Measurements from ENCODE around the gene ENTPD2. TPM values are rescaled to one million over a fixed set of nuclear protein-coding genes. Genes with fewer than 3 reads are reported as not detected.

Gene ENTPD2
- total RNA-seq, 2 experiments from 2014 or later, result 0.16 TPM; not detected in 1

DNA sequence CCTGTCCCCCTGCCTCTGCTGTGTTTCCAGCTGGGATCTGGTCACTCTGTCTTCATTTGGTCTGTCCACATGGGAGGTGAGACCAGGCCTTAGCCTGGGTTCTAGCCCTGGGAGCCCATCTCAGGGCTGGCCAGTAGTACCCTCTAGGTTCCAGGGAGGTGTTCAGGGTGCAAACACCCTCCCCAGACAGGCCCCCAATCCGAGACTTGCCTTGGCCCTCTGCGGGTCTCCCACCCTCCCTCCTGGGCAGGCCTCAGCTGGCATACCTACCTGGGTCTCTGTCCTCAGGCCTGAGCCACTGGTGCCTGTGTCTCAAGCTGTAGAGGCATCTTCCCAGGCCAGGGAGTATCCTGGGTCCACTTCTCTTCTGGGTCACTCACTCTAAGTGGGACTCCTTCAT lies 17.4 kb upstream of the ENTPD2 start:
- TF ChIP-seq, protein P1, sequence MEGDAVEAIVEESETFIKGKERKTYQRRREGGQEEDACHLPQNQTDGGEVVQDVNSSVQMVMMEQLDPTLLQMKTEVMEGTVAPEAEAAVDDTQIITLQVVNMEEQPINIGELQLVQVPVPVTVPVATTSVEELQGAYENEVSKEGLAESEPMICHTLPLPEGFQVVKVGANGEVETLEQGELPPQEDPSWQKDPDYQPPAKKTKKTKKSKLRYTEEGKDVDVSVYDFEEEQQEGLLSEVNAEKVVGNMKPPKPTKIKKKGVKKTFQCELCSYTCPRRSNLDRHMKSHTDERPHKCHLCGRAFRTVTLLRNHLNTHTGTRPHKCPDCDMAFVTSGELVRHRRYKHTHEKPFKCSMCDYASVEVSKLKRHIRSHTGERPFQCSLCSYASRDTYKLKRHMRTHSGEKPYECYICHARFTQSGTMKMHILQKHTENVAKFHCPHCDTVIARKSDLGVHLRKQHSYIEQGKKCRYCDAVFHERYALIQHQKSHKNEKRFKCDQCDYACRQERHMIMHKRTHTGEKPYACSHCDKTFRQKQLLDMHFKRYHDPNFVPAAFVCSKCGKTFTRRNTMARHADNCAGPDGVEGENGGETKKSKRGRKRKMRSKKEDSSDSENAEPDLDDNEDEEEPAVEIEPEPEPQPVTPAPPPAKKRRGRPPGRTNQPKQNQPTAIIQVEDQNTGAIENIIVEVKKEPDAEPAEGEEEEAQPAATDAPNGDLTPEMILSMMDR (conservative IDR thresholded peaks at IDR 0.05; ENCODE audit: low read length), result no peak
- no peak for TF ChIP-seq EZH2phosphoT487 (IDR thresholded peaks at IDR 0.05; ENCODE audit: borderline replicate concordance, low read depth, low read length)
- Histone ChIP-seq H3K4me3 (ENCODE audit: low read depth, low read length, poor library complexity, severe bottlenecking) (peak overlapping the region; percentile 75), H3K4me1 (ENCODE audit: insufficient read depth, low read length, poor library complexity, severe bottlenecking) (peaks cover 29% of the 10 kb centered on the region), H2AFZ (ENCODE audit: low read length) (no peak overlapping the region; the same call in 1 of the 2 replicates), H4K20me1 (ENCODE audit: insufficient read depth, low read length) (no peaks in the 10 kb centered on the region), H3K36me3 (ENCODE audit: insufficient read depth, low read length) (no peaks in the 10 kb centered on the region), H3K4me2 (ENCODE audit: low read length) (peak overlapping the region; percentile 86), H3K79me2 (ENCODE audit: insufficient read depth, low read depth, low read length) (peaks cover 14% of the 10 kb centered on the region; the same call in 1 of the 2 replicates), H3K27ac (ENCODE audit: low read depth, low read length, poor library complexity, severe bottlenecking) (peak overlapping the region; percentile 57), H3K9me3 (ENCODE audit: low read length) (no peaks in the 10 kb centered on the region), H3K9me2 (ENCODE audit: insufficient read depth, low read length) (no peaks in the 10 kb centered on the region)
- POLR2A ChIA-PET, result interaction anchor here (0.5 to 3.1 kb wide), 8 partner anchors 11 to 152 kb away, joined by 3 to 13 read pairs (median 4); partner anchors contain the start of gene MAN1B1
- no peak for DNase-seq (ENCODE audit: low spot score)
- CTCF ChIA-PET (ENCODE audit: unreplicated experiment), result interaction anchor here (0.7 kb wide), 1 partner anchor 42 kb away, joined by 3 read pairs; no protein-coding TSS in a partner anchor
- intact Hi-C loops (cut with micrococcal nuclease; ENCODE audit: unreplicated experiment), result no loop called here
- BruUV-seq (replicated peaks), result no TSS peak

DNA sequence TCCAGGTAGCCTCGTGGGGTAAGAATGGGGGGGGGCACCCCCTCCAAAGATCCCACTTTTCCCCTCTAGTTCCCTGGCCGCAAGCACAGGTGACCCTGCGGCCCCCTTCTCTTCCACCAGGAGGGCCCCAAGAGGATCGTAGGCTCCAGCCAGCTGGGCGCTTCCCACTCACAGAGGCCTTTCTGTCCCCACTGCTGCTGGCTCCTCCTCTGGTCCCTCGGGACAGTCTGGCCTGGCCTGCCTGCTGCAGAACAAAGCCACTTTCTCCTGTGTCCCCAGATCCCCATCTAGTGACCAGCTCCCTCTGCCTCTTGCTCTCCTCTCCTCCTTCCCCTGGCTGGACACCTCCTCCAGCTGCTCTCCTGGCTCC lies 17.0 kb upstream of the ENTPD2 start:
- BruUV-seq (replicated peaks), result TSS peak; percentile 29
- Histone ChIP-seq H3K9me3 (ENCODE audit: low read length) (no peaks in the 10 kb centered on the region), H3K36me3 (ENCODE audit: insufficient read depth, low read length) (no peaks in the 10 kb centered on the region), H3K4me3 (ENCODE audit: low read depth, low read length, poor library complexity, severe bottlenecking) (peak overlapping the region; percentile 75), H3K27ac (ENCODE audit: low read depth, low read length, poor library complexity, severe bottlenecking) (peak overlapping the region; percentile 57), H3K79me2 (ENCODE audit: insufficient read depth, low read depth, low read length) (peaks cover 14% of the 10 kb centered on the region; the same call in 1 of the 2 replicates), H3K9me2 (ENCODE audit: insufficient read depth, low read length) (no peaks in the 10 kb centered on the region), H4K20me1 (ENCODE audit: insufficient read depth, low read length) (no peaks in the 10 kb centered on the region), H3K4me1 (ENCODE audit: insufficient read depth, low read length, poor library complexity, severe bottlenecking) (peaks cover 29% of the 10 kb centered on the region), H3K4me2 (ENCODE audit: low read length) (peak overlapping the region; percentile 86), H2AFZ (ENCODE audit: low read length) (peak overlapping the region; percentile 63; the same call in 1 of the 2 replicates)
- intact Hi-C loops (cut with micrococcal nuclease; ENCODE audit: unreplicated experiment), result loop anchor here (1.0 kb wide), 1 partner anchor 15 kb away; the partner anchor contains the start of gene MAN1B1
- POLR2A ChIA-PET, result interaction anchor here (0.5 to 3.1 kb wide), 11 partner anchors 11 to 153 kb away, joined by 3 to 13 read pairs (median 4); partner anchors contain the start of gene MAN1B1
- CTCF ChIA-PET (ENCODE audit: unreplicated experiment), result no interaction called here
- TF ChIP-seq EZH2phosphoT487 (IDR thresholded peaks at IDR 0.05; ENCODE audit: borderline replicate concordance, low read depth, low read length), result no peak
- TF ChIP-seq, protein P1 (conservative IDR thresholded peaks at IDR 0.05; ENCODE audit: low read length), result no peak
- peak; percentile 42 for DNase-seq (ENCODE audit: low spot score)

All from OCI-LY7 (cell line).